OCI-LY3 (cell line): Measurements from ENCODE around the gene COPA.

ENCODE experiments used
- EZH2phosphoT487 ChIP-seq: fragments of 200-600 bp; shearing (Covaris generic); IDR thresholded peaks from 2 replicates; pipeline ENCODE4 v1.6.1; 2018; ENCODE audit warnings: antibody characterized with exemption, mixed run types, low read depth
- TF ChIP-seq, protein P1 (sequence below): fragments of 200-600, 300-600 bp; sonication (generic); IDR thresholded peaks from 2 replicates; pipeline ENCODE4 v1.5.1; 2014; ENCODE audit warnings: antibody characterized with exemption, low read length, low read depth

DNA sequence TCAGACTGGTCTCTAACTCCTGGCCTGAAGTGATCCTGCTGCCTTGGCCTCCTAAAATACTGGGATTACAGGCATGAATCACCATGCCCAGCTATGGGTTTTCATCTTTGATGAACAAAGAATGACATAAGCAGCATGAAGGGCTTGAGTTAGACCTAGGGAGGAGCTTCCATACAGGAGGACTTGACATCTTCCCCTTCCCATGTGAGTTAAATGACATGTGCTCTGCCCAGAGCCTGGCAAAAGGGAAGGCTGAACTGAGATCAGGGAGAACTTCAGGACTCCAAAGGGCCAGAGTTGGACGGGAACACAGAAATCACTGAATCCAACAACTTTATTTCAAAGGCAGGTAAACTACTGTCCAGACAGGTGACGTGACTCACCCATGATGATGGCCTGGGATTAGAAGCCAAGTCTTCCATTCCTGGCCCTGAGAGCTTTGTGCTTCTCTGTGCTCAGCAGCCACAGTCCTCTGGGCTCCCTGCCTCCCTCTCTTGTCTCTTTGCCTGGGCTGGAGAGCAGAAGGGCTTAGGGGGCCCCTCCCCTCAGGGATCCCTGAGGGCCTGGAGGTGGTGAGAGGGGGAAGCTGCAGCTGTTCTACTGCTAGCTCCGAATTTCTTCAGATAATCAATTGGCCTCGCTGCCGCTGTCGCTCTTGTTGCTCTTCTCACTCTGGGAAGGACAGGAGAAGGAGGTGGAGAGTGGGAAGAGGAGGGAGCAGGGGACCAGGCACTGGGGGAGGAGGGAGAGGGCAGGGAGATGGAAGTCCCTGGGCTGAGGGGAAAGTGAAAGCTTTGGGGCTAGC is 31.5 kb upstream of the COPA start:
- TF ChIP-seq, protein P1, sequence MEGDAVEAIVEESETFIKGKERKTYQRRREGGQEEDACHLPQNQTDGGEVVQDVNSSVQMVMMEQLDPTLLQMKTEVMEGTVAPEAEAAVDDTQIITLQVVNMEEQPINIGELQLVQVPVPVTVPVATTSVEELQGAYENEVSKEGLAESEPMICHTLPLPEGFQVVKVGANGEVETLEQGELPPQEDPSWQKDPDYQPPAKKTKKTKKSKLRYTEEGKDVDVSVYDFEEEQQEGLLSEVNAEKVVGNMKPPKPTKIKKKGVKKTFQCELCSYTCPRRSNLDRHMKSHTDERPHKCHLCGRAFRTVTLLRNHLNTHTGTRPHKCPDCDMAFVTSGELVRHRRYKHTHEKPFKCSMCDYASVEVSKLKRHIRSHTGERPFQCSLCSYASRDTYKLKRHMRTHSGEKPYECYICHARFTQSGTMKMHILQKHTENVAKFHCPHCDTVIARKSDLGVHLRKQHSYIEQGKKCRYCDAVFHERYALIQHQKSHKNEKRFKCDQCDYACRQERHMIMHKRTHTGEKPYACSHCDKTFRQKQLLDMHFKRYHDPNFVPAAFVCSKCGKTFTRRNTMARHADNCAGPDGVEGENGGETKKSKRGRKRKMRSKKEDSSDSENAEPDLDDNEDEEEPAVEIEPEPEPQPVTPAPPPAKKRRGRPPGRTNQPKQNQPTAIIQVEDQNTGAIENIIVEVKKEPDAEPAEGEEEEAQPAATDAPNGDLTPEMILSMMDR, result no peak
- no peak for TF ChIP-seq EZH2phosphoT487
